Measurements from ENCODE around the gene TOM1L2. TPM values are rescaled to one million over a fixed set of nuclear protein-coding genes. Genes with fewer than 3 reads are reported as not detected.
A peak's percentile ranks its signal among the peaks of the same experiment; 100 is the strongest.

The TOM1L2 gene
- total RNA-seq, 1 donor from 2014 or later: 4.3 TPM

GRCh38 chr17:17837966-17838962 lies 133.9 kb downstream of the TOM1L2 start:
- no peak for TF ChIP-seq EZH2 (IDR thresholded peaks at IDR 0.05)
- no peak for TF ChIP-seq CTCF (IDR thresholded peaks at IDR 0.05)
- no peak for TF ChIP-seq EZH2phosphoT487 (IDR thresholded peaks at IDR 0.05)
- Mint-ChIP-seq H3K27ac (peak overlapping the region; percentile 37), H3K4me3 (peak overlapping the region; percentile 93), H3K4me1 (peaks cover 63% of the 10 kb centered on the region), H3K9me3 (no peaks in the 10 kb centered on the region), H3K27me3 (ENCODE audit: insufficient read depth, low read depth) (peaks cover 5% of the 10 kb centered on the region), H3K36me3 (peaks cover 2% of the 10 kb centered on the region)
- H3K4me2 ChIP-seq: peak overlapping the region; percentile 76
- H4K20me1 ChIP-seq (ENCODE audit: low read depth): peaks cover 28% of the 10 kb centered on the region
- H2AFZ ChIP-seq (replicated peaks): no peak overlapping the region
- H3K36me3 ChIP-seq: no peaks in the 10 kb centered on the region
- no peaks in the 10 kb centered on the region for H3K9me3 ChIP-seq (ENCODE audit: low read depth)
- H3K4me1 ChIP-seq: peaks cover 42% of the 10 kb centered on the region
- peaks cover 48% of the 10 kb centered on the region for H3F3A ChIP-seq (ENCODE audit: low read depth)
- no peak overlapping the region for H3K9ac ChIP-seq
- H3K4me3 ChIP-seq: no peak overlapping the region
- peak; percentile 41 for DNase-seq (ENCODE audit: low spot score)
- H3K27ac ChIP-seq: peak overlapping the region; percentile 93
- H3K79me2 ChIP-seq (ENCODE audit: low read depth): peaks cover 28% of the 10 kb centered on the region
- no peaks in the 10 kb centered on the region for H3K27me3 ChIP-seq

- peak; percentile 50 for DNase-seq (ENCODE audit: low spot score)
- H2AFZ ChIP-seq (replicated peaks): no peak overlapping the region
- Mint-ChIP-seq H3K27me3 (ENCODE audit: insufficient read depth, low read depth) (peaks cover 5% of the 10 kb centered on the region), H3K36me3 (peaks cover 2% of the 10 kb centered on the region), H3K9me3 (no peaks in the 10 kb centered on the region), H3K4me1 (peaks cover 64% of the 10 kb centered on the region), H3K4me3 (peak overlapping the region; percentile 93), H3K27ac (peak overlapping the region; percentile 97)
- peaks cover 42% of the 10 kb centered on the region for H3K4me1 ChIP-seq
- no peaks in the 10 kb centered on the region for H3K36me3 ChIP-seq
- TF ChIP-seq EZH2phosphoT487 (IDR thresholded peaks at IDR 0.05): no peak
- TF ChIP-seq CTCF (IDR thresholded peaks at IDR 0.05): no peak
- TF ChIP-seq EZH2 (IDR thresholded peaks at IDR 0.05): peak; percentile 5
- H3K4me3 ChIP-seq: peak overlapping the region; percentile 82
- no peak overlapping the region for H3K9ac ChIP-seq
- peaks cover 35% of the 10 kb centered on the region for H4K20me1 ChIP-seq (ENCODE audit: low read depth)
- peaks cover 48% of the 10 kb centered on the region for H3F3A ChIP-seq (ENCODE audit: low read depth)
- peak overlapping the region; percentile 76 for H3K4me2 ChIP-seq
- H3K27ac ChIP-seq: peak overlapping the region; percentile 93
- H3K79me2 ChIP-seq (ENCODE audit: low read depth): peaks cover 35% of the 10 kb centered on the region
- no peaks in the 10 kb centered on the region for H3K27me3 ChIP-seq
- no peaks in the 10 kb centered on the region for H3K9me3 ChIP-seq (ENCODE audit: low read depth)
These were observed 134.8 kb downstream of the TOM1L2 start for GRCh38 chr17:17837380-17837821.

DNA sequence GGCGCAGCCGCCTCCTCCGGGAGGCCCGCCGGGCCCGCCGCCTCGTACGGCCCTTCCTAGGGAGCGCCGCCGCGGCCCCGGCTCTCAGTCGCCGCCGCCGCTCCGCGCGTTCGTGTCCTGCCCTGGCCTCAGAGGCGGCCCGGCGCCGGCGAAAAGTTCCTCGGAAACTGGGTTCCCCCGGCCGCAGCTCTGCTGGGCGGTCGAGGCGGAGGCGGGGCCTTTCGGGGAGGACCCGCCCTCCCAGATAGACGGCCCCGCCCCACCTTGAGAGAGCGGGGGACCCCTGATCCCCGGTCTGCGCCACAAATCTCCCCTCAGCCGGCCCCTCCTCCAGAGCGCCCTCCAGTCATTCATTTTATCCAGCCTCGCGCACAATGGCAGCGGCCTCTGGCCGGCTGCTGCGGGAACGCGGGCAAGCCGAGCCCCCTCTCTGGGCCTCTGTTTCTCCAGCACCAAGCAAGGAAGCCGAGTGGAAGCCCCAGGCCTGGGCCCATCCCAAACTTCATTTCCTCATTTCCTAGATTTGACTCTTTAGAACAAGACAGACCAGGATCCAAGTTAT lies 135.3 kb downstream of the TOM1L2 start, which contains the start of gene SREBF1:
SREBF1 (minus strand) TSS at position 169 of the 562 bp plus-strand sequence. CDS start 169 bp downstream, outside the sequence.
- Histone ChIP-seq H3K4me2 (peak within 1 kb of the TSS; percentile 76), H3K9ac (peak within 1 kb of the TSS; percentile 91), H3K79me2 (ENCODE audit: low read depth) (peaks cover 40% of the 10 kb centered on the region), H4K20me1 (ENCODE audit: low read depth) (peaks cover 40% of the 10 kb centered on the region), H3K27ac (peak within 1 kb of the TSS; percentile 93), H2AFZ (replicated peaks) (no peak within 1 kb of the TSS), H3K4me3 (peak within 1 kb of the TSS; percentile 82), H3K4me1 (peaks cover 42% of the 10 kb centered on the region), H3K9me3 (ENCODE audit: low read depth) (no peaks in the 10 kb centered on the region), H3K27me3 (no peaks in the 10 kb centered on the region), H3F3A (ENCODE audit: low read depth) (peaks cover 48% of the 10 kb centered on the region), H3K36me3 (no peaks in the 10 kb centered on the region)
- peak; percentile 94 for DNase-seq (ENCODE audit: low spot score)
- Mint-ChIP-seq H3K36me3 (peaks cover 5% of the 10 kb centered on the region), H3K9me3 (no peaks in the 10 kb centered on the region), H3K27ac (peak within 1 kb of the TSS; percentile 97), H3K27me3 (ENCODE audit: insufficient read depth, low read depth) (peaks cover 5% of the 10 kb centered on the region), H3K4me1 (peaks cover 69% of the 10 kb centered on the region), H3K4me3 (peak within 1 kb of the TSS; percentile 93)
- no peak for TF ChIP-seq CTCF (IDR thresholded peaks at IDR 0.05)
- TF ChIP-seq EZH2 (IDR thresholded peaks at IDR 0.05): peak; percentile 12
